Stimulated activated naive CD8-positive, alpha-beta T cell treated with anti-CD3 and anti-CD28 coated beads, Interleukin-15, amount 100 ng/mL, for 72 hours (primary cell): ENCODE data around the gene LENG1.

Source experiments
- ATAC-seq: fragments of 150-1000 bp; cut with Tn5 transposase; 2 replicates; pipeline ENCODE4 v1.10.0; 2021; ENCODE audit warnings: mild to moderate bottlenecking, moderate library complexity
- DNase-seq, 2 donors: peaks; one replicate each; pipeline ENCODE4 v3.0.0; 2021 to 2022
- H3K27ac Mint-ChIP-seq, 2 donors: one replicate each; pipeline ENCODE4 v1.8.0; 2022; ENCODE audit warnings: mild to moderate bottlenecking in 2 of 2, mixed read lengths in 2 of 2, moderate library complexity in 2 of 2
- H3K27me3 Mint-ChIP-seq: one replicate; pipeline ENCODE4 v1.8.0; 2022; ENCODE audit warnings: mixed read lengths
- H3K4me1 Mint-ChIP-seq: one replicate; pipeline ENCODE4 v1.8.0; 2022; ENCODE audit warnings: mild to moderate bottlenecking, mixed read lengths
- H3K4me3 Mint-ChIP-seq, 2 donors: one replicate each; pipeline ENCODE4 v1.8.0; 2022; ENCODE audit warnings: mild to moderate bottlenecking in 2 of 2, mixed read lengths in 2 of 2, moderate library complexity in 1 of 2
- H3K9me3 Mint-ChIP-seq, 2 donors: one replicate each; pipeline ENCODE4 v1.8.0; 2022; ENCODE audit warnings: mixed read lengths in 2 of 2

The LENG1 gene

GRCh38 chr19:54123682-54124081 lies 35.8 kb downstream of the LENG1 start:
- Mint-ChIP-seq H3K27me3 (no peaks in the 10 kb centered on the region), H3K4me1 (no peaks in the 10 kb centered on the region), H3K4me3 (no peak overlapping the region), H3K27ac (no peak overlapping the region), H3K9me3 (no peaks in the 10 kb centered on the region)
- DNase-seq: no peak
- no peak for ATAC-seq

- DNase-seq (no peak), ATAC-seq (no peak)
- no peaks in the 10 kb centered on the region for H3K9me3 Mint-ChIP-seq
- H3K4me1 Mint-ChIP-seq: peaks cover 17% of the 10 kb centered on the region
- no peak overlapping the region for H3K27ac Mint-ChIP-seq
- H3K27me3 Mint-ChIP-seq: no peaks in the 10 kb centered on the region
- H3K4me3 Mint-ChIP-seq: no peak overlapping the region
These were observed 38.3 kb downstream of the LENG1 start for GRCh38 chr19:54121259-54121658.

GRCh38 chr19:54115109-54116063 lies 44.1 kb downstream of the LENG1 start, which contains the start of the genes PRPF31 and TFPT:
TSS of gene PRPF31 (plus strand) at chr19:54115754. CDS start at chr19:54118279, 2,525 bp downstream.
TSS of gene TFPT (minus strand) at chr19:54115657. CDS start at chr19:54115269, 388 bp downstream.
- Mint-ChIP-seq H3K27ac (peak within 1 kb of the TSS; percentile 87 to 95), H3K9me3 (no peaks in the 10 kb centered on the region), H3K4me1 (peaks cover 43% of the 10 kb centered on the region), H3K4me3 (peak within 1 kb of the TSS; percentile 85 to 93), H3K27me3 (no peaks in the 10 kb centered on the region)
- DNase-seq: peak; percentile 94 to 95
- ATAC-seq: peak; percentile 96

GRCh38 chr19:54114340-54115108 lies 45.0 kb downstream of the LENG1 start:
- peak overlapping the region; percentile 87 to 95 for H3K27ac Mint-ChIP-seq

GRCh38 chr19:54109651-54110050 lies 49.9 kb downstream of the LENG1 start:
- Mint-ChIP-seq H3K9me3 (no peaks in the 10 kb centered on the region), H3K4me3 (no peak overlapping the region), H3K4me1 (peaks cover 39% of the 10 kb centered on the region), H3K27me3 (no peaks in the 10 kb centered on the region), H3K27ac (no peak overlapping the region)
- DNase-seq (no peak), ATAC-seq (no peak)

More at GRCh38 chr19:54114340-54115108, 45.0 kb downstream of the LENG1 start:
- DNase-seq (peak; percentile 19 to 58), ATAC-seq (peak; percentile 69)
- no peaks in the 10 kb centered on the region for H3K27me3 Mint-ChIP-seq
- peak overlapping the region; percentile 85 to 93 for H3K4me3 Mint-ChIP-seq
- peaks cover 48% of the 10 kb centered on the region for H3K4me1 Mint-ChIP-seq
- H3K9me3 Mint-ChIP-seq: no peaks in the 10 kb centered on the region

- Mint-ChIP-seq H3K9me3 (no peaks in the 10 kb centered on the region), H3K4me3 (no peak overlapping the region), H3K27ac (no peak overlapping the region), H3K27me3 (no peaks in the 10 kb centered on the region), H3K4me1 (peaks cover 34% of the 10 kb centered on the region)
- ATAC-seq (no peak), DNase-seq (no peak)
These were observed 51.0 kb downstream of the LENG1 start for GRCh38 chr19:54108496-54108895.

- H3K9me3 Mint-ChIP-seq: no peaks in the 10 kb centered on the region
- no peak for DNase-seq
- H3K27ac Mint-ChIP-seq: no peak overlapping the region
- ATAC-seq: no peak
- H3K27me3 Mint-ChIP-seq: no peaks in the 10 kb centered on the region
- H3K4me1 Mint-ChIP-seq: peaks cover 34% of the 10 kb centered on the region
- H3K4me3 Mint-ChIP-seq: no peak overlapping the region
These were observed 51.5 kb downstream of the LENG1 start for GRCh38 chr19:54107876-54108490.

GRCh38 chr19:54106716-54107115 lies 52.8 kb downstream of the LENG1 start:
- no peaks in the 10 kb centered on the region for H3K9me3 Mint-ChIP-seq
- no peaks in the 10 kb centered on the region for H3K27me3 Mint-ChIP-seq
- H3K4me3 Mint-ChIP-seq: no peak overlapping the region
- DNase-seq (no peak), ATAC-seq (no peak)
- H3K27ac Mint-ChIP-seq: no peak overlapping the region
- peaks cover 43% of the 10 kb centered on the region for H3K4me1 Mint-ChIP-seq

GRCh38 chr19:54105796-54106195 lies 53.7 kb downstream of the LENG1 start:
- Mint-ChIP-seq H3K4me1 (peaks cover 43% of the 10 kb centered on the region), H3K9me3 (no peaks in the 10 kb centered on the region), H3K4me3 (peak overlapping the region in 1 of 2 donors; percentile 25), H3K27ac (peak overlapping the region in 1 of 2 donors; percentile 45), H3K27me3 (no peaks in the 10 kb centered on the region)
- no peak for DNase-seq
- no peak for ATAC-seq
